SJCRH30 (cell line): ENCODE measurements around the gene CAPRIN2. TPM values are rescaled to one million over a fixed set of nuclear protein-coding genes. Genes with fewer than 3 reads are reported as not detected.

Source experiments
- DNase-seq, 2 experiments: peaks; one replicate each; pipeline ENCODE4 v3.0.0-alpha.2; 2015 to 2020
- H3K27ac ChIP-seq: fragments of 250-450 bp; sonication (Bioruptor Pico); 2 replicates; pipeline ENCODE4 v1.5.1; 2020; ENCODE audit warnings: mild to moderate bottlenecking, moderate library complexity
- H3K27me3 ChIP-seq: fragments of 250-450 bp; sonication (Bioruptor Pico); 2 replicates; pipeline ENCODE4 v1.5.1; 2020; ENCODE audit warnings: mild to moderate bottlenecking, moderate library complexity
- H3K36me3 ChIP-seq: fragments of 250-450 bp; sonication (Bioruptor Pico); 2 replicates; pipeline ENCODE4 v1.5.1; 2020; ENCODE audit warnings: mild to moderate bottlenecking, moderate library complexity
- H3K4me1 ChIP-seq: fragments of 250-450 bp; sonication (Bioruptor Pico); 2 replicates; pipeline ENCODE4 v1.5.1; 2020; ENCODE audit warnings: mild to moderate bottlenecking, moderate library complexity
- H3K4me3 ChIP-seq: fragments of 250-450 bp; sonication (Bioruptor Pico); 2 replicates; pipeline ENCODE4 v1.5.1; 2020; ENCODE audit warnings: mild to moderate bottlenecking, moderate library complexity
- H3K9me3 ChIP-seq: fragments of 250-450 bp; sonication (Bioruptor Pico); replicated peaks from 2 replicates; pipeline ENCODE4 v1.5.1; 2020; ENCODE audit warnings: mild to moderate bottlenecking, moderate library complexity
- total RNA-seq: library from RNA; depleted of rRNA; stranded (reverse); fragments of >200 nt; shearing (Covaris generic); gene quantifications from 2 replicates; pipeline ENCODE4 v1.2.3, GENCODE V29; 2014

Gene CAPRIN2
- total RNA-seq, 1 experiment from 2014 or later = 27.5 TPM

- peaks cover 14% of the 10 kb centered on the region for H3K4me1 ChIP-seq
These were observed 56.4 kb downstream of the CAPRIN2 start for GRCh38 chr12:30698346-30698745.

GRCh38 chr12:30696943-30697342, 57.8 kb downstream of the CAPRIN2 start:
- Histone ChIP-seq H3K9me3 (no peaks in the 10 kb centered on the region), H3K27ac (no peak overlapping the region), H3K4me1 (peaks cover 14% of the 10 kb centered on the region), H3K4me3 (no peak overlapping the region), H3K27me3 (no peaks in the 10 kb centered on the region), H3K36me3 (no peaks in the 10 kb centered on the region)
- DNase-seq = no peak

More at GRCh38 chr12:30698346-30698745, 56.4 kb downstream of the CAPRIN2 start:
- H3K4me3 ChIP-seq = no peak overlapping the region
- no peak overlapping the region for H3K27ac ChIP-seq
- DNase-seq = no peak
- H3K36me3 ChIP-seq = no peaks in the 10 kb centered on the region
- no peaks in the 10 kb centered on the region for H3K9me3 ChIP-seq
- no peaks in the 10 kb centered on the region for H3K27me3 ChIP-seq

GRCh38 chr12:30696486-30696885, 58.3 kb downstream of the CAPRIN2 start:
- Histone ChIP-seq H3K27ac (no peak overlapping the region; the same call in 1 of the 2 replicates), H3K36me3 (no peaks in the 10 kb centered on the region), H3K4me1 (peaks cover 14% of the 10 kb centered on the region), H3K9me3 (no peaks in the 10 kb centered on the region), H3K4me3 (peak overlapping the region; percentile 93), H3K27me3 (no peaks in the 10 kb centered on the region)
- DNase-seq = no peak

- no peak for DNase-seq
- H3K36me3 ChIP-seq = no peaks in the 10 kb centered on the region
- peak overlapping the region; percentile 72 for H3K27ac ChIP-seq
- H3K27me3 ChIP-seq = no peaks in the 10 kb centered on the region
- peaks cover 18% of the 10 kb centered on the region for H3K4me1 ChIP-seq
- peak overlapping the region; percentile 93 for H3K4me3 ChIP-seq
- no peaks in the 10 kb centered on the region for H3K9me3 ChIP-seq
These were observed 58.7 kb downstream of the CAPRIN2 start for GRCh38 chr12:30696103-30696408.

- no peaks in the 10 kb centered on the region for H3K36me3 ChIP-seq
- peak within 1 kb of the TSS; percentile 93 for H3K4me3 ChIP-seq
- H3K27me3 ChIP-seq = no peaks in the 10 kb centered on the region
- peak within 1 kb of the TSS; percentile 72 for H3K27ac ChIP-seq
- no peaks in the 10 kb centered on the region for H3K9me3 ChIP-seq
- peak; percentile 95 to 96 for DNase-seq
- H3K4me1 ChIP-seq = peaks cover 13% of the 10 kb centered on the region
These were observed 59.3 kb downstream of the CAPRIN2 start, which contains the start of gene IPO8 for GRCh38 chr12:30695199-30696102. Gene IPO8, minus strand, starts transcription at chr12:30695869. Its CDS starts 222 bp downstream, at chr12:30695647.

GRCh38 chr12:30694412-30695198, 60.1 kb downstream of the CAPRIN2 start:
- Histone ChIP-seq H3K36me3 (peaks cover 5% of the 10 kb centered on the region; the same call in 1 of the 2 replicates), H3K4me3 (peak overlapping the region; percentile 93), H3K27ac (peak overlapping the region; percentile 72), H3K9me3 (no peaks in the 10 kb centered on the region), H3K27me3 (no peaks in the 10 kb centered on the region), H3K4me1 (peaks cover 11% of the 10 kb centered on the region; the same call in 1 of the 2 replicates)
- DNase-seq = peak; percentile 43 to 60

- peaks cover 11% of the 10 kb centered on the region; the same call in 1 of the 2 replicates for H3K4me1 ChIP-seq
- H3K27me3 ChIP-seq = no peaks in the 10 kb centered on the region
These were observed 62.3 kb downstream of the CAPRIN2 start for GRCh38 chr12:30692470-30692869.

GRCh38 chr12:30691122-30691879, 63.5 kb downstream of the CAPRIN2 start:
- Histone ChIP-seq H3K4me3 (no peak overlapping the region), H3K27ac (no peak overlapping the region), H3K4me1 (peaks cover 11% of the 10 kb centered on the region; the same call in 1 of the 2 replicates), H3K36me3 (peaks cover 11% of the 10 kb centered on the region; the same call in 1 of the 2 replicates), H3K27me3 (no peaks in the 10 kb centered on the region), H3K9me3 (no peaks in the 10 kb centered on the region)
- DNase-seq = peak; percentile 17 to 50

More at GRCh38 chr12:30692470-30692869, 62.3 kb downstream of the CAPRIN2 start:
- no peak overlapping the region for H3K4me3 ChIP-seq
- no peak for DNase-seq
- no peaks in the 10 kb centered on the region for H3K9me3 ChIP-seq
- H3K27ac ChIP-seq = no peak overlapping the region
- peaks cover 11% of the 10 kb centered on the region; the same call in 1 of the 2 replicates for H3K36me3 ChIP-seq

GRCh38 chr12:30687265-30687986, 67.3 kb downstream of the CAPRIN2 start:
- no peak overlapping the region for H3K4me3 ChIP-seq
- DNase-seq = no peak

GRCh38 chr12:30679241-30679640, 75.5 kb downstream of the CAPRIN2 start:
- Histone ChIP-seq H3K9me3 (no peaks in the 10 kb centered on the region), H3K36me3 (peaks cover 72% of the 10 kb centered on the region), H3K27ac (no peak overlapping the region), H3K27me3 (no peaks in the 10 kb centered on the region), H3K4me1 (no peaks in the 10 kb centered on the region), H3K4me3 (no peak overlapping the region)
- DNase-seq = no peak

More at GRCh38 chr12:30687265-30687986, 67.3 kb downstream of the CAPRIN2 start:
- no peaks in the 10 kb centered on the region for H3K27me3 ChIP-seq
- peaks cover 33% of the 10 kb centered on the region for H3K36me3 ChIP-seq
- H3K9me3 ChIP-seq = no peaks in the 10 kb centered on the region
- no peak overlapping the region for H3K27ac ChIP-seq
- 0 out of 2 replicates have a peak, but pooled peaks cover 4% of the 10 kb centered on the region for H3K4me1 ChIP-seq

- no peak for DNase-seq
- H3K4me1 ChIP-seq = no peaks in the 10 kb centered on the region
- H3K9me3 ChIP-seq = no peaks in the 10 kb centered on the region
- no peak overlapping the region for H3K4me3 ChIP-seq
- H3K27ac ChIP-seq = no peak overlapping the region
- H3K27me3 ChIP-seq = no peaks in the 10 kb centered on the region
- H3K36me3 ChIP-seq = peaks cover 66% of the 10 kb centered on the region
These were observed 76.5 kb downstream of the CAPRIN2 start for GRCh38 chr12:30678221-30678620.

GRCh38 chr12:30661210-30661609, 93.5 kb downstream of the CAPRIN2 start:
- DNase-seq = no peak
- peaks cover 48% of the 10 kb centered on the region for H3K36me3 ChIP-seq

More at GRCh38 chr12:30661210-30661609, 93.5 kb downstream of the CAPRIN2 start:
- H3K9me3 ChIP-seq = no peaks in the 10 kb centered on the region
- H3K4me1 ChIP-seq = no peaks in the 10 kb centered on the region
- no peak overlapping the region for H3K27ac ChIP-seq
- H3K27me3 ChIP-seq = no peaks in the 10 kb centered on the region
- no peak overlapping the region for H3K4me3 ChIP-seq
